IPS-18c (cell line): ENCODE results near the gene TUBGCP6.
"Not testable (repeated sequence)": the region's sequence is repeated elsewhere in the genome, so short reads cannot be mapped to it uniquely, and the experiment has no call there.

Experiments used
- H3K4me3 ChIP-seq: 2 replicates; pipeline ENCODE4 v1.7.0; 2013; ENCODE audit warnings: low read depth, mild to moderate bottlenecking, low read length, moderate library complexity; ENCODE audit not compliant: insufficient read depth
- H3K9me3 ChIP-seq: one replicate; pipeline ENCODE4 v1.6.1; 2013; ENCODE audit warnings: mild to moderate bottlenecking, low read length, moderate library complexity; ENCODE audit not compliant: control insufficient read depth, insufficient read depth

TUBGCP6 gene

DNA sequence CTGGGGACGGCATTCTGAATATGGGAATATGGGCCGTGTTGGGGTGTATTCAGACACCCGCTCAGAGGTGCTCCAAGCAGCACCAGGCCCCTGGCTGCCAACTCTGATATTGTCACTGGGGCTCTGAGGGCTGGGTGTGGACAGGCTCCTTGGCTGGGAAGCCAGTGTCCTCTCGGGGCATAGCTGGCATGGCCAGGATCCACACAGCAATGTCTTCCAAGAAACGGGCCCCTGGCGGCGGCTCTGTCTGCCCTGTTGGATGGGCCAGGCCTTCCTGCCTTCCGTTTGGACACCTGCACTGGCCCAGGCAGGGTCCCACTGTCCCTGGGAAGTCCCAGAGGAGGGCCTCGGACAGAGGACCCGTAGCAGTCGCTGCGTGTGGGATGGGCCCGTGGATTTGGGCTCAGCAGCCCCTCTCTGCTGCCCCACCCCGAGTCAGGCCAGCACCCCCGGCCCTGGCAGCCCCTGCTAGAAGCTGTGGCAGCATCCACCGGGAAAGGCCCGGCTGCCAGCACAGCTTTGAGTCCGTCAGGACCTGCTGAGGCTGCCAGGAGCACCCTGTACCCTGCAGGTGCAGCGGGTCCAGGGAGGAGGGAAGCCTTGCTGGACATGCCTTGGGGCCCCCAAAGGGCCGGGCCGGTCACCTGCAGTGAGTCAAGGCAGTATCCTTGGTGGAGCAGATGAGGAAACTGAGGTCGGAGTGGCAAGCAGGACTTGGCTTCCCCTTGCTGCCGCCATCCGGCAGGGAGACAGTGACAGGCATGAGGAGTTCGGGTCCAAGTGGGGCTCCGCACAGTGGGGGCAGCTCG, 70.2 kb downstream of the TUBGCP6 start:
- H3K4me3 ChIP-seq: no peak overlapping the region

DNA sequence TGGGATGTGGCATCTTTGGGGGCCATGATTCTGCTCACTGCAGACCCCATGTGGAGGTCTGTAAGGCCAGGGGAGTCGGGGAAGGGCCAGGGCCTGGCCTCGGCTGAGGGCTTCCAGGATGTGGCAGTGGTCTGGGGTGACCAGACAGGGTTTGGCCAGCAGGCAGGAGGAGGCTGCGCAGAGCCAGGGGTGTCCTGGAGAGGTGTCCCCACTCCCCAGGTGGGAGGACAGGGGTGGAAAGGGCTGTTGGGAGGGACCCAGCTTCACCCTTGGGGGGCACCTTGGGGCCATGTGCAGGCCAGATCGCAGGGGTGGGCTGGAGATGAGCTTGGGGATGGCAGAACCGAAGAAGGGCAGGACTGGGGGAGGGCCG, 70.9 kb downstream of the TUBGCP6 start:
- no peaks in the 10 kb centered on the region for H3K9me3 ChIP-seq
- no peak overlapping the region for H3K4me3 ChIP-seq

More for the DNA sequence above, 70.2 kb downstream of the TUBGCP6 start:
- H3K9me3 ChIP-seq: no peaks in the 10 kb centered on the region

DNA sequence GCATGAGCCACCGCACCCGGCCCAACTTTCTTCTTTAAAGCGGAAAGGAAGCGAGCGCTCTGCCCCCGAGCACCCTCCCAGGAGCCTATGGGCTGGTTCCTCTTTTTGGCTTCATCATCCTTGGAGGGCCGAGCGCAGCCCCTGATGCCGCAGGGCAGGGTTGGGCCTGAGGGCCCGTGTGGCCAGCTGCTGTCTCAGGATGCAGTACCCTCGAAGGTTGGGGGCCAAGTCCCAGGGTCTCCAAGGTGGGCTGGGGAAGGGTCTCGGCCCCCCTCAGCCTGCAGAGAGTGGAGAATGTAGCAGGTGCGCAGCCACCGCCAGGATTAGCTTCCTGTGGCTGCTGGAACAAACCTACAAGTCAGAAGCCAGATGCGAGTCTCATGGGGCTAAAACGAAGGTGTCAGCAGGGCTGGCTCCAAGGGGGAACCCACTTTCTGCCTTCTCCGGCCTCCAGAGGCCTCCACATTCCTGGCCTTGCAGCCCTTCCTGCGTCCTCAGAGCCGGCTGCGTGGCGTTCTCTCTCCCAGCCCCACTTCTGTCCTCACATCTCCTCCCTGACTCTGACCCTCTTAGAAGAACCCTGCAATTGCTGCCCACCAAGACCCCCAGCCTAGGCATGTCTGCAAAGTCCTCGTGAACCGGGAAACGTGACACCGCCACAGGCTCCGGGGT, 71.4 kb downstream of the TUBGCP6 start:
- H3K4me3 ChIP-seq: no peak overlapping the region
- no peaks in the 10 kb centered on the region for H3K9me3 ChIP-seq

DNA sequence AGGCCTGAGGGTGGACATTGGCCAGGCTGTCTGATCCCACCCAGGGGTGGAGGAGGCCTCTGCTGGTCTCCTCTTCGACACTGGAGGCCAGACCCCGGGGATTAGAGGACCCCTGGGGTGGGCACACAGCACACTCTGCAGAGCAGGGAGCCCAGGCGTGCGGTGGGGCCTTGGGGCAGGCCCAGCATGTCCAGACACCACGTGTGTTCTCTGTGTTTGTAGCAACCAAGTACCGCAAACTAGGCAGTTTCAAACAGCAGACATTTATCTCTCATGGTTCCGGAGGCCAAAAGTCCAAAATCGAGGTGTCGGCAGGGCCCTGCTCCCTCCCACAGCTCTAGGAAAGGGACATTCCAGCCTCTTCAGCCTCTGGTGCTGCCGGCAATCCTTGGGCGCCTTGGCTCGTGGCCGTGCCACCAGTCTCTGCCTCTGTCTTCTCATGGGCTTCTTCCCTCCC, 72.8 kb downstream of the TUBGCP6 start:
- Histone ChIP-seq H3K9me3 (peaks cover 2% of the 10 kb centered on the region), H3K4me3 (no peak overlapping the region)

DNA sequence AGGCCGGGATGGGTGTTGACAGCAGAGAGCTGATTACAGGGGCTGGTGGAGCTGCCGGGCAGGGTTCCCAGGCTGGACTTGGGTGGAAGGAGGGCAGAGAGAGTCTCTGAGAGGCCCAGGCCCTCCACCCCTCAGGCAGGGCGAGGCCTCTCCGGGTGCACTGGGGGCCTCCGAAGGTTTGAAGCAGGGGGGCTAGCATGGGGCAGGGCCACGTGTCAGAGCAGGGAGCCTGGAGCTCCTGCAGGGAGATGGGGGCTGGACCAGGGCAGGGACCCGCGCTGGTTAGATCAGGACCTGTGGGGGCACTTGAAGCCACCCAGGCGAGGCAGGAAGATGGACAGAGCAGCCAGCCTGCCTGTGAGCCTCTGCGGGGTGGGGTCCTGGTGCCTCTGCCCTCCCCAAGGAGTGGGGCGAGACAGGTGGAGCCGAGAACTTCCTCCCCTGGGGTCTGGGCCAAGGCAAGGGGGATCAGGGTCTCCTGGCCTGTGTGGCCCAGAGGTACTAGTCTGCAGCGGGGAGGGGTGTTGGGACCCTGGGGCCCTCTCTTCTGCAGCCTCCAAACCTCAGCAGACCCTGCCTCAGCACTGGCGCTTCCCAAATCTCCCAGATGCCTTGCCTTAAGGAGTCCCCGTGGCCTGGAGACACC, 73.4 kb downstream of the TUBGCP6 start:
- Histone ChIP-seq H3K4me3 (peak overlapping the region; percentile 68), H3K9me3 (peaks cover 2% of the 10 kb centered on the region)

DNA sequence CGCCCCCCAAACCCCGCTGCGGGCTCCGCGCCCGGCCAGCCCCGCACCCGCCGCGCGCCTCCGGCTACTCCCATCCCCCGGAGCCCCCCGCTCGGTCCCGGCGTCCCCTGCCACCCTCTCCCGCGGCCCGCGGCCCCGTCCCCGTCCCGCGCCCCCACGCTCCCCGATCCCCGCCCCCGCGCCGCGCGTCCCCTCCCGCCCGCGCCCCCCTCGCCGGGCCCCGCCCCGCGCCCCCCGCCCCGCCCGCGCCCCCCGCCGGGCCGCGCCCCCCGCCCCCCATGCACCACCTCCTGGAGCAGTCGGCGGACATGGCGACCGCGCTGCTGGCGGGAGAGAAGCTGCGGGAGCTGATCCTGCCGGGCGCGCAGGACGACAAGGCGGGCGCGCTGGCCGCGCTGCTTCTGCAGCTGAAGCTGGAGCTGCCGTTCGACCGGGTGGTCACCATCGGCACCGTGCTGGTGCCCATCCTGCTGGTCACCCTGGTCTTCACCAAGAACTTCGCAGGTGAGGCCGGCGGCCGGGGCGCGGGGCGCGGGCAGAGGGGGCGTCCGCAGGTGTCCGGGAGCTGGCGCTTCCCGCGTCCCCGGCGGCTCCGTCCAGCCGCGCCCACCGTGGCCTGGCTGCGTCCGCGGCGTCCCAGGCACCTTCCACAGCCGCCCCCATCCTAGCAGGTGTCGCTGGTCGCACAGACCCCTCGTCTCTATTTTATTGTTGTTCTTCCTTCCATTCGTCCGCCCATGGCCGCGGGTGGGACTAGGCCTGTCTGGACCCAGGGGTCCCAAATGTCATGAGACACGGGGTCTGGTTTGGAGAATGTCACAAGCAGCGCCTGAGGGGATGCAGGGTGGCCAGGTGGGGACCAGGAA, 74.1 kb downstream of the TUBGCP6 start, which contains the start of gene PANX2:
PANX2 (plus strand) TSS at position 279 of the 866 bp plus-strand sequence; CDS start at position 279, 0 bp downstream.
- Histone ChIP-seq H3K4me3 (peak within 1 kb of the TSS; percentile 68), H3K9me3 (peaks cover 2% of the 10 kb centered on the region)

DNA sequence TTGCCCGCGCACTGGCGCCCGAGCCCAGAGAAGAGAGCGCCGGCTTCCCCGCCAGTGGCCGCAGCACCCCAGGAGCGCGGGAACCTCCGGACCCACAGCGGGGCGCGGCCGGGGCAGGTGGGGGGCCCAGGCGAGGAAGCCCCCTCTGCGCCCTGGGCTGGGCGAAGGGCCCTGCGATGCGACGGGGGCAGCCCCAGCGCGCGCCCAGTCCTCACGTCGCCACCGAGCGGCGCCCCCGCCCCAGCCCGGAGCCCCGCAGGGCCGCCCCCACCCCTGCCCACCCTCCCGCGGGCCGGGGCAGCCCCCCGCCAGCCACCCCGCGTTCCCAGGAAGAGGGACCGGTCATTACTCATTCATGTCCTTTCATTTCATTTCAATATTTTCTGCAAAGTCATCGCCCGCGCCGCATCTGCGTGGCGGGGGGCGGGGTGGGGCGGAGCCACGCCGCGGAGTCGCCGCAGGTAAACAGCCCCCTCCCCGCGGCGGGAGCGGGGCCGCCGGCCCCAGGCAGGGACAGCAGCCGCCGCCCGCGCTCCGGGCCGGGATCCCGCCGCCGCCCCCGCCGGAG, 75.0 kb downstream of the TUBGCP6 start:
- Histone ChIP-seq H3K9me3 (peaks cover 2% of the 10 kb centered on the region), H3K4me3 (peak overlapping the region; percentile 47; the same call in 1 of the 2 replicates)

DNA sequence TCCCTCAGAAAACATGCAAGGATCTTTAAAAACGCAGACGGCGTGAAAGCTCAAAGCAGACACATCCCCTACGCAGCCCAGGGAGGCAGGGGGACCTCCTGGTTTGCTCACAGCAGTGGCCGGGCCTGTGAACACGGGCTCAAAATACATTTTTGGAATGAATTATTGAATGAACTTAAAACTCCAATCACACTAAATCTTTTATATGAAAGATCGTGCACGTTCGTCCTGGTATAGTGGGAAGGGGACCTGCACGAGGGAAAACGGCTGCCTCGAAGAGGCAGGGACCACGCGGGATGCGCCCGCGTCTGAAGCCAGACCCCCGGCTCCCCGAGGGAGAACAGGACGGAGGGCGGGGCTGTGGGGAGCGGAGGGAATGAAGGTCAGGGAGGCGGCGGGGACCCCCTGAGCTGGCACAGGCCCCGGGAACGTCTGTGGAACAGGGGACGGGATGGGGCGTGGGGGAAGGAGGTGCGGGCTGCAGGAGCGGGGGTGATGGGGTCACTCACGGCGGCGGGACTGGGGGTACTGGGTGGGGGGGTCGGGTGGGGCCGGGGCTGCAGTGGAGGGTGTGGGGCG, 75.6 kb downstream of the TUBGCP6 start:
- Histone ChIP-seq H3K9me3 (peaks cover 2% of the 10 kb centered on the region), H3K4me3 (peak overlapping the region; percentile 47)

DNA sequence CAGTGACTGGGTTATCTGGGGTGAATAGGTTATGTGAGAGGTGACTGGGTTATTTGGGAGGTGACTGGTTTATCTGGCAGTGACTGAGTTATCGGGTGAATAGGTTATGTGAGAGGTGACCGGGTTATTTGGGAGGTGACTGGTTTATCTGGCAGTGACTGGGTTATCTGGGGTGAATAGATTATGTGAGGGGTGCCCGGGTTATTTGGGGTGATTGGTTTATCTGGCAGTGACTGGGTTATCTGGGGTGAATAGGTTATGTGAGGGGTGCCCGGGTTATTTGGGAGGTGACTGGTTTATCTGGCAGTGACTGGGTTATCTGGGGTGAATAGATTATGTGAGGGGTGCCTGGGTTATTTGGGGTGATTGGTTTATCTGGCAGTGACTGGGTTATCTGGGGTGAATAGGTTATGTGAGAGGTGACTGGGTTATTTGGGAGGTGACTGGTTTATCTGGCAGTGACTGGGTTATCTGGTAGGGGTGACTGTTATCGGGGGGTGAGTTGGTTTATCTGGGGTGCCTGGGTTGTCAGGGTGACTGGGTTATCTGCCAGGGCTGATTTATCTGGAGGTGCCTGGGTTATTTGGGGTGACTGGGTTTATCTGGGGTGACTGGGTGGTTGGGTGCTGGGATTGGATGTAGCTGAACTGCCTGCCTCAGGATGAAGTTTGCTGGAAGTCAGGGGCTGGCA, 76.2 kb downstream of the TUBGCP6 start:
- H3K4me3 ChIP-seq, H3K9me3 ChIP-seq: not testable (repeated sequence)

DNA sequence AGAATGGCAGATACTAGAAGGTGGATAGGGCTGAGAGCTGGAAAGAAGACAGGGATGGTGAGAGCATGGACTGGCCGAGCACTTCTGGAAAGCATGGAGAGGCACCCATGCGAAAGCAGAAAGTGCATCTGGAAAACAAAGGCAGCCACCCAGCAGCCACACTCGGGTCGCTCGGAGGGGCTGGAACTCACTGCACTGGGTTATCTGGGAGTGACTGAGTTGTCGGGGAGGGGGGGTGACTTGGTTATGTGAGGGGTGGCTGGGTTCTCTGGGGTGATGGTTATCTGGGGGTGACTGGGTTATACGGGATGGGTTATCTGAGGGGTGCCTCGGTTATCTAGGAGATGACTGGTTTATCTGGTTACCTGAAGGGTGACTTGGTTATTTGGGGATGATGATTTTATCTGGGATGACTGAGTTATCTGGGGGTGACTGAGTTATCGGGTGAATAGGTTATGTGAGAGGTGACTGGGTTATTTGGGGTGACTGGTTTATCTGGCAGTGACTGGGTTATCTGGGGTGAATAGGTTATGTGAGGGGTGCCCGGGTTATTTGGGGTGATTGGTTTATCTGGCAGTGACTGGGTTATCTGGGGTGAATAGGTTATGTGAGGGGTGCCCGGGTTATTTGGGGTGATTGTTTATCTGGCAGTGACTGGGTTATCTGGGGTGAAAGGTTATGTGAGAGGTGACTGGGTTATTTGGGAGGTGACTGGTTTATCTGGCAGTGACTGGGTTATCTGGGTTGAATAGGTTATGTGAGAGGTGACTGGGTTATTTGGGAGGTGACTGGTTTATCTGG, 76.9 kb downstream of the TUBGCP6 start:
- H3K4me3 ChIP-seq: no peak overlapping the region
- peaks cover 2% of the 10 kb centered on the region for H3K9me3 ChIP-seq
